ENCODE results near the gene PRR30. TPM values are rescaled to one million over a fixed set of nuclear protein-coding genes. Genes with fewer than 3 reads are reported as not detected.

Gene PRR30
- total RNA-seq, 1 experiment from 2014 or later, result not detected

DNA sequence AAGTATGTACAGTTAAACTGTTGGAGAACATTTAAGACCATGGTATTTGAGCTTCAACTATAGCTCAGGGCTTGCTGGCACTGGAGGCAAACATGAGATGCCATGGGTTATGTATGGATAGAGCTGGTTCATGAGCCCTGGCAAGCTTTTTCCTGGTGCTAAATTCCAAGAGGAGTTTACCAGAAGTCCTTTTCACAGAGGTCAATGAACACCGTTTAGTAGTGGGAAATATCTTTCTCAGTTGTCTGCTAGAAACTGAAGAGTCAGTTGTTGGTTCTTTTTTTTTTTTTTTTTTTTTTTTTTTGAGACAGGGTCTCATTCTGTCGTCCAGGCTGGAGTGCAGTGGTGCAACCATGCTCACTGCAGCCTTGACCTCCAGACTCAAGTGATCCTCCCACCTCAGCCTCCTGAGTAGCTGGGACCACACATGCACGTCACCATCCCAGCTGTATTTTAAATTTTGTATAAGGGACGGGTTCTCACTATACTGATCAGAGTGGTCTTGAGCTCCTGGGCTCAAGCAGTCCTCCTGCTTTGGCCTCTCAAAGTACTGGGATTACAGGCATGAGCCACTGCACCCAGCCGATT, 51.3 kb downstream of the PRR30 start:
- BruUV-seq (replicated peaks), result no TSS peak
- no peak overlapping the region for H3K4me3 ChIP-seq (ENCODE audit: low read depth, low read length)

More for the DNA sequence above, 51.3 kb downstream of the PRR30 start:
- intact Hi-C loops (cut with micrococcal nuclease; ENCODE audit: unreplicated experiment), result no loop called here
- Mint-ChIP-seq H3K27me3 (ENCODE audit: insufficient read depth, unreplicated experiment) (no peaks in the 10 kb centered on the region), H3K27ac (ENCODE audit: unreplicated experiment) (no peak overlapping the region), H3K36me3 (ENCODE audit: insufficient read depth, unreplicated experiment) (no peaks in the 10 kb centered on the region), H3K4me1 (ENCODE audit: low read depth, unreplicated experiment) (peaks cover 12% of the 10 kb centered on the region), H3K9me3 (ENCODE audit: unreplicated experiment) (no peaks in the 10 kb centered on the region), H3K4me3 (ENCODE audit: unreplicated experiment) (no peak overlapping the region)
- Histone ChIP-seq H3K9me3 (no peaks in the 10 kb centered on the region), H3K36me3 (ENCODE audit: control insufficient read depth, insufficient read depth, low read length) (no peaks in the 10 kb centered on the region), H3K27me3 (replicated peaks; ENCODE audit: control insufficient read depth, insufficient read depth, low read length) (no peaks in the 10 kb centered on the region), H3K4me1 (peaks cover 8% of the 10 kb centered on the region)
- TF ChIP-seq, protein P1, sequence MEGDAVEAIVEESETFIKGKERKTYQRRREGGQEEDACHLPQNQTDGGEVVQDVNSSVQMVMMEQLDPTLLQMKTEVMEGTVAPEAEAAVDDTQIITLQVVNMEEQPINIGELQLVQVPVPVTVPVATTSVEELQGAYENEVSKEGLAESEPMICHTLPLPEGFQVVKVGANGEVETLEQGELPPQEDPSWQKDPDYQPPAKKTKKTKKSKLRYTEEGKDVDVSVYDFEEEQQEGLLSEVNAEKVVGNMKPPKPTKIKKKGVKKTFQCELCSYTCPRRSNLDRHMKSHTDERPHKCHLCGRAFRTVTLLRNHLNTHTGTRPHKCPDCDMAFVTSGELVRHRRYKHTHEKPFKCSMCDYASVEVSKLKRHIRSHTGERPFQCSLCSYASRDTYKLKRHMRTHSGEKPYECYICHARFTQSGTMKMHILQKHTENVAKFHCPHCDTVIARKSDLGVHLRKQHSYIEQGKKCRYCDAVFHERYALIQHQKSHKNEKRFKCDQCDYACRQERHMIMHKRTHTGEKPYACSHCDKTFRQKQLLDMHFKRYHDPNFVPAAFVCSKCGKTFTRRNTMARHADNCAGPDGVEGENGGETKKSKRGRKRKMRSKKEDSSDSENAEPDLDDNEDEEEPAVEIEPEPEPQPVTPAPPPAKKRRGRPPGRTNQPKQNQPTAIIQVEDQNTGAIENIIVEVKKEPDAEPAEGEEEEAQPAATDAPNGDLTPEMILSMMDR (IDR thresholded peaks at IDR 0.05; ENCODE audit: insufficient read depth in 1 of 2, low read depth in 1 of 2, low read length in 1 of 2, severe bottlenecking in 1 of 2, unreplicated experiment in 1 of 2), result no peak
- CTCF ChIA-PET, result interaction anchor here (0.6 to 1.7 kb wide), 5 partner anchors 9 to 241 kb away, joined by 3 to 8 read pairs (median 6); no protein-coding TSS in a partner anchor
- no peak for DNase-seq
- POLR2A ChIA-PET, result interaction anchor here (0.6 kb wide), 1 partner anchor 39 kb away, joined by 6 read pairs; no protein-coding TSS in a partner anchor

Other genes starting within 250 kb of the PRR30 start
- gene MAPRE3, start 168.8 kb downstream of the PRR30 start, total RNA-seq (2022), result 4.9 and 5.7 TPM in 2 replicates
- 85.0 and 85.4 TPM in 2 replicates for gene TMEM214, start 106.4 kb downstream of the PRR30 start, total RNA-seq (2022)
- gene AGBL5, start 87.7 kb downstream of the PRR30 start, total RNA-seq (2022), result 31.4 and 34.1 TPM in 2 replicates
- gene OST4, start 67.8 kb downstream of the PRR30 start, total RNA-seq (2022), result 237 and 249 TPM in 2 replicates
- 0.30 and 0.43 TPM in 2 replicates for gene EMILIN1, start 60.8 kb downstream of the PRR30 start, total RNA-seq (2022)
- gene KHK, start 52.6 kb downstream of the PRR30 start, total RNA-seq (2022), result 7.9 and 9.3 TPM in 2 replicates
- gene CGREF1, start 20.3 kb downstream of the PRR30 start, total RNA-seq (2022), result 4.4 and 5.0 TPM in 2 replicates
- 0.18 and 0.23 TPM in 2 replicates for gene ABHD1, start 15.6 kb downstream of the PRR30 start, total RNA-seq (2022)
- gene PREB, start 4.8 kb downstream of the PRR30 start, total RNA-seq (2022), result 62.5 and 65.3 TPM in 2 replicates
- gene TCF23, start 9.6 kb upstream of the PRR30 start, total RNA-seq (2022), result not detected in 2 replicates
- 150 and 157 TPM in 2 replicates for gene ATRAID, start 72.6 kb upstream of the PRR30 start, total RNA-seq (2022)
- gene SLC5A6, start 72.9 kb upstream of the PRR30 start, total RNA-seq (2022), result 93.7 and 98.2 TPM in 2 replicates
- gene CAD, start 78.0 kb upstream of the PRR30 start, total RNA-seq (2022), result 86.4 and 103 TPM in 2 replicates
- gene SLC30A3, start 123.6 kb upstream of the PRR30 start, total RNA-seq (2022), result 3.9 and 4.3 TPM in 2 replicates
- gene DNAJC5G, start 136.0 kb upstream of the PRR30 start, total RNA-seq (2022), result 0.25 and 0.51 TPM in 2 replicates
- gene TRIM54, start 143.0 kb upstream of the PRR30 start, total RNA-seq (2022), result 0.25 TPM in 1 of 2 replicates, not detected in the other
- 0.86 TPM in 1 of 2 replicates, not detected in the other for gene UCN, start 169.0 kb upstream of the PRR30 start, total RNA-seq (2022)
- 43.4 and 50.6 TPM in 2 replicates for gene MPV17, start 183.7 kb upstream of the PRR30 start, total RNA-seq (2022)
- 81.0 and 91.4 TPM in 2 replicates for gene GTF3C2, start 217.4 kb upstream of the PRR30 start, total RNA-seq (2022)
- 79.7 and 91.3 TPM in 2 replicates for gene EIF2B4, start 230.9 kb upstream of the PRR30 start, total RNA-seq (2022)
- 98.7 and 108 TPM in 2 replicates for gene SNX17, start 231.2 kb upstream of the PRR30 start, total RNA-seq (2022)
- gene ZNF513, start 241.3 kb upstream of the PRR30 start, total RNA-seq (2022), result 18.2 and 19.2 TPM in 2 replicates